ENCODE measurements around the gene ZNF581.

DNA sequence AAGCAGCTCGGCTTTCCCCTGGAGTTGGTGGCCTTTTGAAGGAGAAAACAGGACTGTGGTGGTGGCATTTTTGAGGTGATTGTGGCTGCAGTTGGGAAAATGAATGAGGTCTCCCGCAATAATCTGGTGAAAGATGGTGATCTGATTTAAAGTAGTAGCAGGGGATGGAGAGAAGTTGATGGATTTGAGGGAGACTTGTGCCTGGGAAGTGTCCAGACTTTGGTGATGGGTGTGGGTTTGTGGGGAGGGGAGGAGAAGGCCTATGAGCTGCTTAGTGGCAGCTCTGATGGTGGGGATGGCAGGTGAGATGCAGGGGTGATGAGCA lies 27.6 kb downstream of the ZNF581 start:
- TF ChIP-seq CTCF (IDR thresholded peaks at IDR 0.05) (no peak), POLR2A (IDR thresholded peaks at IDR 0.05) (no peak)

Measured in esophagus squamous epithelium (tissue), 4 donors.